ENCODE data around the gene ITPR3.

Gene ITPR3

GRCh38 chr6:33578164-33578563, 43.0 kb upstream of the ITPR3 start:
- no peak for DNase-seq (ENCODE audit: low read depth, low spot score)
- in situ Hi-C loops (cut with HindIII; ENCODE audit: low sequenced_read_pairs) = no loop called here
- TF ChIP-seq, protein P1, sequence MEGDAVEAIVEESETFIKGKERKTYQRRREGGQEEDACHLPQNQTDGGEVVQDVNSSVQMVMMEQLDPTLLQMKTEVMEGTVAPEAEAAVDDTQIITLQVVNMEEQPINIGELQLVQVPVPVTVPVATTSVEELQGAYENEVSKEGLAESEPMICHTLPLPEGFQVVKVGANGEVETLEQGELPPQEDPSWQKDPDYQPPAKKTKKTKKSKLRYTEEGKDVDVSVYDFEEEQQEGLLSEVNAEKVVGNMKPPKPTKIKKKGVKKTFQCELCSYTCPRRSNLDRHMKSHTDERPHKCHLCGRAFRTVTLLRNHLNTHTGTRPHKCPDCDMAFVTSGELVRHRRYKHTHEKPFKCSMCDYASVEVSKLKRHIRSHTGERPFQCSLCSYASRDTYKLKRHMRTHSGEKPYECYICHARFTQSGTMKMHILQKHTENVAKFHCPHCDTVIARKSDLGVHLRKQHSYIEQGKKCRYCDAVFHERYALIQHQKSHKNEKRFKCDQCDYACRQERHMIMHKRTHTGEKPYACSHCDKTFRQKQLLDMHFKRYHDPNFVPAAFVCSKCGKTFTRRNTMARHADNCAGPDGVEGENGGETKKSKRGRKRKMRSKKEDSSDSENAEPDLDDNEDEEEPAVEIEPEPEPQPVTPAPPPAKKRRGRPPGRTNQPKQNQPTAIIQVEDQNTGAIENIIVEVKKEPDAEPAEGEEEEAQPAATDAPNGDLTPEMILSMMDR (IDR thresholded peaks at IDR 0.05; ENCODE audit: low read depth, low read length) = no peak
- H3K4me3 ChIP-seq (ENCODE audit: low read depth, low read length) = no peak overlapping the region

GRCh38 chr6:33578588-33579011, 42.5 kb upstream of the ITPR3 start:
- peak overlapping the region; percentile 87 for H3K4me3 ChIP-seq (ENCODE audit: low read depth, low read length)
- TF ChIP-seq, protein P1 (IDR thresholded peaks at IDR 0.05; ENCODE audit: low read depth, low read length) = no peak
- no peak for DNase-seq (ENCODE audit: low read depth, low spot score)
- in situ Hi-C loops (cut with HindIII; ENCODE audit: low sequenced_read_pairs) = no loop called here

DNA sequence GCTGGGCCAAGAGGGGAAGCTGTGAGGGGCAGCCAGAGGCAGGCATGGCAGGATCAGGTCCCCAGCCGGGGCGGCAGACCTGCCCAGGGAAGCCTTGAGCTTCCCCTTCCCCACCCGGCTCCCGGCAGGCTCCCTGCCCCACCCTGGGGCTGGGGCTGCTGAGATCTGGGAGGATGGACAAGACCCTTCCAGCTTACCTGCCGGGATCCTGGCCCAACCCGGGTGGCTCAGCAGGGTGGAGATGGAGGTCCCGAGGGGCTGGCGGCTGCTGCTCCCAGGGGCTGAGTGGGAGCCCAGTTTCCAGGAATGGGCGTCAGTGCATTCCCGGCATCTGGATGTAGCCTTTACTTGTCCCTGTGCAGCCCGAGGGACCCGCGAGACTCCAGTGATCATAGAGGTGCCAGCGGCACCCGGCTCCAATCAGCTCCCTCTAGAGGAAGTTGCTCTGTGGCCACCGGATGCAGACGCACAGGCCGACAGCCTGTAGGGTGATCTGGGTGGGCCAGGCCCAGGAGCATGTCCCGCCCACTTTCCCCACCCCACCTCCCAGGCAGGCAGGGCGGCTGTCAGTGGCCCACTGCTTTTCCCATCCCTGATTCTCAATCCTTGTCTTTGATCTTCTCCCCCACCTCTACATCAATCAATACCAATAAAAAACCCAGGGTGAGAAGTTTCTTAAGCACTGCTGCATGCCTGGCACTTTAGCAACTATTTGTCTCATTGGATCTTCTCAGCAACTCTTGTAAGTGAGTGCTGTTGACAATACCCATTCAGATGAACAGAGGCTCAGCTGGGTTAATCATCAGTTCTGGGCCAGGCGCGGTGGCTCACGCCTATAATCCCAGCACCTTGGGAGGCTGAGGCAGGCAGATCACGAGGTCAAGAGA, 41.1 kb upstream of the ITPR3 start, which contains the start of gene BAK1:
BAK1 (minus strand) TSS at position 449 of the 887 bp plus-strand sequence. CDS start 2,672 bp downstream, outside the sequence.
- TF ChIP-seq, protein P1 (IDR thresholded peaks at IDR 0.05; ENCODE audit: low read depth, low read length) = peak; percentile 56
- peak within 1 kb of the TSS; percentile 87 for H3K4me3 ChIP-seq (ENCODE audit: low read depth, low read length)
- DNase-seq (ENCODE audit: low read depth, low spot score) = peak; percentile 93
- in situ Hi-C loops (cut with HindIII; ENCODE audit: low sequenced_read_pairs) = no loop called here

GRCh38 chr6:33581186-33581585, 39.9 kb upstream of the ITPR3 start:
- TF ChIP-seq, protein P1 (IDR thresholded peaks at IDR 0.05; ENCODE audit: low read depth, low read length) = no peak
- in situ Hi-C loops (cut with HindIII; ENCODE audit: low sequenced_read_pairs) = no loop called here
- H3K4me3 ChIP-seq (ENCODE audit: low read depth, low read length) = no peak overlapping the region
- no peak for DNase-seq (ENCODE audit: low read depth, low spot score)

DNA sequence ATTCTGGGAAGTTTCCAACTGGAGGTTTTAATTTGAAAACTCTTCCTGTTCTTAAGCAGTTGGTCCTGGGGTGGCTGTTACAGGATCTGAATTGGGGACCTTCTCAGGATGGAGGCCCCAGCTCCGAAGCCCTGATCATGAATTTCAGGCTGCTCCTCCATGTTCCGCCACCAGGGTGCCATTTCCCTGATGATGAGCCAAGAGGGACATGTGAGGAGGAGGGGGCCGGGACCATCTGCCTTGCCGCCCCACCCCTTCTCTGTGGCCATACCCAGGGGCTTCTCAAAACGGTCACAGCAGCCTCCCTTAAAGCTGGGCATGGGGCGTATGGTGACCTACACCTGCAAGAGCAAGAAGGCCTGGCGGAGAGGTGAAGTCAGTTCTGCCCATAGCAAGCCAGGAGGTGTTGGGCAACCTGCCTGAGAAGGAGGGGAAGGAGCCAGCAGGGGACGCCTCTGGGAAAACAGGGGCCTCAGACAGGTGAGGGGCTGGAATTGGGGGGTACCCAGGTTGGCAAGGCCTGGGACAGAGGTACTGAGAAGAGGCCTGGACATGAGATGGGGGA, 37.4 kb upstream of the ITPR3 start:
- DNase-seq (ENCODE audit: low read depth, low spot score) = no peak
- in situ Hi-C loops (cut with HindIII; ENCODE audit: low sequenced_read_pairs) = no loop called here
- no peak overlapping the region for H3K4me3 ChIP-seq (ENCODE audit: low read depth, low read length)
- TF ChIP-seq, protein P1 (IDR thresholded peaks at IDR 0.05; ENCODE audit: low read depth, low read length) = peak; percentile 49

- DNase-seq (ENCODE audit: low read depth, low spot score) = no peak
- H3K4me3 ChIP-seq (ENCODE audit: low read depth, low read length) = no peak overlapping the region
- in situ Hi-C loops (cut with HindIII; ENCODE audit: low sequenced_read_pairs) = no loop called here
- TF ChIP-seq, protein P1 (IDR thresholded peaks at IDR 0.05; ENCODE audit: low read depth, low read length) = no peak
Observed at GRCh38 chr6:33584700-33585402, 36.3 kb upstream of the ITPR3 start.

Measured in astrocyte of the spinal cord (primary cell).